CD4-positive, CD25-positive, alpha-beta regulatory T cell (primary cell): Measurements from ENCODE around the gene UBE2D4. TPM values are rescaled to one million over a fixed set of nuclear protein-coding genes. Genes with fewer than 3 reads are reported as not detected.
"Not testable (repeated sequence)": the region's sequence is repeated elsewhere in the genome, so short reads cannot be mapped to it uniquely, and the experiment has no call there.

Experiments used
- ATAC-seq, 2 donors: fragments of 150-1000 bp; cut with Tn5 transposase; one replicate each; pipeline ENCODE4 v1.10.0; 2021; ENCODE audit warnings: low read depth in 2 of 2, moderate number of reproducible peaks in 2 of 2, moderate library complexity in 1 of 2
- DNase-seq, 3 donors: peaks; one replicate each; pipeline versions ENCODE4 v3.0.0 to v3.0.0-alpha.2; 2012 to 2022; ENCODE audit warnings: mixed read lengths in 1 of 3
- H3K27ac ChIP-seq: one replicate; pipeline ENCODE4 v1.7.0; 2013; ENCODE audit warnings: mild to moderate bottlenecking, low read length; ENCODE audit not compliant: insufficient read depth, poor library complexity, severe bottlenecking
- H3K27me3 ChIP-seq: one replicate; pipeline ENCODE4 v1.7.0; 2013; ENCODE audit warnings: low read length; ENCODE audit not compliant: control insufficient read depth, insufficient read depth
- H3K36me3 ChIP-seq: one replicate; pipeline ENCODE4 v1.7.0; 2013; ENCODE audit warnings: mild to moderate bottlenecking, low read length, moderate library complexity; ENCODE audit not compliant: control insufficient read depth, insufficient read depth
- H3K4me1 ChIP-seq: 2 replicates; pipeline ENCODE4 v1.7.0; 2013; ENCODE audit warnings: mild to moderate bottlenecking, low read length; ENCODE audit not compliant: insufficient read depth, control insufficient read depth, poor library complexity, severe bottlenecking
- H3K4me3 ChIP-seq: one replicate; pipeline ENCODE4 v1.7.0; 2013; ENCODE audit warnings: low read depth, mild to moderate bottlenecking, low read length, moderate library complexity
- H3K9me3 ChIP-seq, 2 experiments: 1 replicate in 1 of 2; 2 replicates in 1 of 2; pipeline ENCODE4 v1.7.0; 2013; ENCODE audit warnings: low read length in 2 of 2, mild to moderate bottlenecking in 1 of 2, moderate library complexity in 1 of 2; ENCODE audit not compliant: control insufficient read depth in 2 of 2
- H3K27ac Mint-ChIP-seq, 3 donors: one replicate each; pipeline ENCODE4 v1.8.0; 2020 to 2022; ENCODE audit warnings: mild to moderate bottlenecking in 3 of 3, mixed read lengths in 3 of 3, moderate library complexity in 2 of 3
- H3K27me3 Mint-ChIP-seq: one replicate; pipeline ENCODE4 v1.8.0; 2022; ENCODE audit warnings: mild to moderate bottlenecking, mixed read lengths
- H3K36me3 Mint-ChIP-seq: one replicate; pipeline ENCODE4 v1.8.0; 2020; ENCODE audit warnings: mixed read lengths
- H3K4me1 Mint-ChIP-seq, 4 donors: one replicate each; pipeline ENCODE4 v1.8.0; 2020 to 2022; ENCODE audit warnings: mixed read lengths in 4 of 4, mild to moderate bottlenecking in 1 of 4
- H3K4me3 Mint-ChIP-seq, 4 donors: one replicate each; pipeline ENCODE4 v1.8.0; 2020 to 2022; ENCODE audit warnings: mild to moderate bottlenecking in 4 of 4, mixed read lengths in 4 of 4, moderate library complexity in 3 of 4
- H3K9me3 Mint-ChIP-seq, 7 donors: one replicate each; pipeline ENCODE4 v1.8.0; 2020 to 2022; ENCODE audit warnings: mixed read lengths in 7 of 7, mild to moderate bottlenecking in 3 of 7, moderate library complexity in 2 of 7
- polyA plus RNA-seq, 4 donors: library from polyadenylated mRNA; unstranded; fragments of 300-500 nt; fragmentation: Illumina TruSeq; gene quantifications; one replicate each; pipeline ENCODE4 v1.2.3, GENCODE V29; 2021
- total RNA-seq: library from RNA; stranded (reverse); gene quantifications from one replicate; pipeline ENCODE4 v1.2.3, GENCODE V29; 2022

The UBE2D4 gene
- total and polyA plus RNA-seq, 5 donors from 2014 or later, result 10.6 to 15.5 (median 13.3) TPM

DNA sequence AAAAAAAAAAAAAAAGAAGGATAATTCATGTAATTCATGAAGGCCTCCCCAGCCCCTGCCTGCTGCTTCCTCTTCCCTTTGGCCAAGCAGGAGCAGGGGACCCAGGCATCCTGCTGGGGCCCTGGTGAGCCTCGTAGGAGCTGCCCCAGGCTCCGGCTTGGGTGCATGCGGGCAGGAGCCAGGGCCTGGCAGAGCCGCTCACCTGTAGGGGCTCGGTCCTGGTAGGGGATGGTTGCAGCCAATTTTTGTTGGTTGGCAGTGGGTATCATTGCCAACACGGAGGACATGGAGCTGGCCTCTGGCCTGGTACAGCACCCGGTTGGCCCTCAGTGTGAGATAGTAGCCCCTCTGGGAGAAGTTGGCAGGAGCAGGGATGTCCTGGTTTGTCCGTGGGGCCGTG, 61.2 kb downstream of the UBE2D4 start:
- not testable (repeated sequence) for DNase-seq, H3K9me3 Mint-ChIP-seq, H3K4me3 Mint-ChIP-seq, H3K36me3 Mint-ChIP-seq, H3K27me3 Mint-ChIP-seq, H3K27me3 ChIP-seq, H3K4me1 Mint-ChIP-seq, H3K4me1 ChIP-seq, H3K4me3 ChIP-seq, H3K27ac ChIP-seq, H3K36me3 ChIP-seq, H3K27ac Mint-ChIP-seq, ATAC-seq, H3K9me3 ChIP-seq

DNA sequence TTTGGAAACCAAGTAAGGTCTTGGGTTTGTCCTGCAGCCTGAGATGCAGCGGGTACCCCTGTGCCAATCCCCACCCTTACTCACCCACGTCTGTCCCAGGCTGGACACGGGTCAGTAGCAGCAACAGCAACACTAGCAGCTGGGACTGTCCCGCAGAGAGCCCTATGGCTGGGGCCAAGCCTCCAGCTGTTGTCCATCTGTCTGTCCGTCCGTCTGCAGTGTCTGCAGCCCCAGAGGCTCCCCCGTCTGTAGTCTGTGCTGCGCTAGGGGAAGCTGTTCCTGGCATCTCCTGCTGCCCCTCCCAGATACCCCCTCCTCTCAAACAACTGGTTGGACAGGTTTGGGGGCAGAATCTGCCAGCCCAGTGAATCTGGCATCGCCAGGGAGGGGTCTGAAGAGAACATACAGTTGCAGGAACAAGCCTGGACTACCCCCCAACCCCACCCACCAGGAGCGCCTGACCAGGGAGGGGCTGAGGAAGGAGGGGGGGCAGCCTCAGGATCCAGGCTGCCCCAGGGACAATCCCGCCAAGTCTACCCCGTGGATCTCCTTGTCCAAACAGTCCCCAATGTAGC, 63.9 kb downstream of the UBE2D4 start:
- not testable (repeated sequence) for H3K36me3 Mint-ChIP-seq, H3K27ac ChIP-seq, H3K4me3 ChIP-seq, H3K27me3 Mint-ChIP-seq, ATAC-seq, H3K27me3 ChIP-seq, H3K9me3 Mint-ChIP-seq, H3K27ac Mint-ChIP-seq, H3K36me3 ChIP-seq, DNase-seq, H3K4me3 Mint-ChIP-seq, H3K4me1 Mint-ChIP-seq, H3K4me1 ChIP-seq, H3K9me3 ChIP-seq

DNA sequence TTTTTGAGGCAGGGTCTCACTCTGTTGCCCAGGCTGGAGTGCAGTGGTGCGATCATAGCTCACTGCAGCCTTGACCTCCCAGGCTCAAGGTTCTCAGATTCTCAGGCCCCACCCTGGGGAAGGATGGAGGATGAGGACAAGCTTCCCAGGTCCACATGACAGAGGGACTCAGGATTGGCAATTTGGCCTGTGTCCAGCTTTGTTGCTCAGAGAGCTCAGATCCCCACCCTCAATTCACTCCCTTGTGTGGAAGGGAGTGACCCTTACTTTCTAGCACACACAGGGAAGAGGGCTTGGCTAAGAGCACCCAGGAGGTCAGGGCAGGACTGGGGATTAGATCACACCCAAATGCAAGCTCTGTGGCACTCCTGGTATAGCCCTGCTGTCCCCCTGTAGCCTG, 64.6 kb downstream of the UBE2D4 start:
- not testable (repeated sequence) for H3K27ac Mint-ChIP-seq, H3K4me3 ChIP-seq, H3K9me3 ChIP-seq, H3K27ac ChIP-seq, H3K4me3 Mint-ChIP-seq, H3K27me3 ChIP-seq, H3K4me1 Mint-ChIP-seq, H3K36me3 Mint-ChIP-seq, H3K36me3 ChIP-seq, H3K9me3 Mint-ChIP-seq, H3K4me1 ChIP-seq, H3K27me3 Mint-ChIP-seq, DNase-seq, ATAC-seq

DNA sequence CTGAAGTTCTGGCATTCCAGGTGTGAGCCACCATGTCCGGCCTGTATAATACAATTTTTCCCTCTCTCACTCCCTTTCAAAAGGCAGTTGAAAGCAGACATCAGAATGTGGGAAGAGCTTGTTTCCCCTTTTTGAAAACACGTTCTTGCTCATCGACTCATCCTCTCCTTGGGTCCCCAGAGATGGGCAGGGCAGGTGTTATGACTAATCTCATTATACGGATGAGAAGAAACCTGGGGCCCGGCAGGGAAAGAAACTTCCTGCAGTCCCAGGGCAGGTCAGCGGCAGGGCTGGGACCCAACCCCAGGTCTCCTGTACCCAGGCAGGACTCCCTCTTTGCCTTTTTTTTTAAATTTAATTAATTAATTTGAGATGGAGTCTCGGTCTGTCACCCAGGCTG, 66.7 kb downstream of the UBE2D4 start:
- not testable (repeated sequence) for H3K4me3 Mint-ChIP-seq, H3K4me3 ChIP-seq, H3K36me3 Mint-ChIP-seq, H3K4me1 Mint-ChIP-seq, H3K27ac Mint-ChIP-seq, H3K9me3 Mint-ChIP-seq, H3K27me3 ChIP-seq, H3K4me1 ChIP-seq, DNase-seq, H3K36me3 ChIP-seq, H3K27me3 Mint-ChIP-seq, H3K9me3 ChIP-seq, H3K27ac ChIP-seq, ATAC-seq

- H3K4me1 ChIP-seq, H3K4me3 ChIP-seq, DNase-seq, H3K36me3 Mint-ChIP-seq, H3K27ac ChIP-seq, H3K27ac Mint-ChIP-seq, H3K36me3 ChIP-seq, ATAC-seq, H3K9me3 Mint-ChIP-seq, H3K4me1 Mint-ChIP-seq, H3K27me3 Mint-ChIP-seq, H3K4me3 Mint-ChIP-seq, H3K9me3 ChIP-seq, H3K27me3 ChIP-seq: not testable (repeated sequence)
These were observed 68.4 kb downstream of the UBE2D4 start for GRCh38 chr7:43994681-43995080.

- H3K4me3 ChIP-seq, H3K27me3 ChIP-seq, H3K27ac Mint-ChIP-seq, H3K4me1 ChIP-seq, H3K36me3 ChIP-seq, H3K27ac ChIP-seq, H3K9me3 ChIP-seq, ATAC-seq, H3K4me1 Mint-ChIP-seq, H3K27me3 Mint-ChIP-seq, H3K36me3 Mint-ChIP-seq, H3K9me3 Mint-ChIP-seq, H3K4me3 Mint-ChIP-seq, DNase-seq: not testable (repeated sequence)
These were observed 71.3 kb downstream of the UBE2D4 start, which contains the start of gene SPDYE1 for GRCh38 chr7:43997532-43997931. TSS of gene SPDYE1 (plus strand) at chr7:43997897. CDS start at chr7:43999950, 2,053 bp downstream.

Other genes with a start within 250 kb of the UBE2D4 start
- gene COA1, start 196.9 kb upstream of the UBE2D4 start, total RNA-seq, result 52.9 TPM
- 10 to 100 TPM; 41.3 to 65.8 (median 45.3) TPM for gene COA1, start 196.9 kb upstream of the UBE2D4 start, polyA plus RNA-seq
- gene BLVRA, start 167.8 kb upstream of the UBE2D4 start, total RNA-seq, result 25.9 TPM
- 10 to 100 TPM; 40.8 to 76.3 (median 53.9) TPM for gene BLVRA, start 167.8 kb upstream of the UBE2D4 start, polyA plus RNA-seq
- gene MRPS24, start 56.9 kb upstream of the UBE2D4 start, total RNA-seq, result 45.8 TPM
- 100 to 1,000 TPM; 148 to 179 (median 159) TPM for gene MRPS24, start 56.9 kb upstream of the UBE2D4 start, polyA plus RNA-seq
- 19.2 TPM for gene URGCP, start 19.8 kb upstream of the UBE2D4 start, total RNA-seq
- gene URGCP, start 19.8 kb upstream of the UBE2D4 start, polyA plus RNA-seq, result 10 to 100 TPM; 14.6 to 31.0 (median 24.0) TPM
- not detected for gene SPDYE1, start 71.5 kb downstream of the UBE2D4 start, total RNA-seq
- gene SPDYE1, start 71.5 kb downstream of the UBE2D4 start, polyA plus RNA-seq, result under 1 TPM; 0.08 to 0.17 (median 0.11) TPM
- 104 TPM for gene DBNL, start 118.3 kb downstream of the UBE2D4 start, total RNA-seq
- gene DBNL, start 118.3 kb downstream of the UBE2D4 start, polyA plus RNA-seq, result 100 to 1,000 TPM; 138 to 206 (median 186) TPM
- 1.1 TPM for gene PGAM2, start 139.1 kb downstream of the UBE2D4 start, total RNA-seq
- gene PGAM2, start 139.1 kb downstream of the UBE2D4 start, polyA plus RNA-seq, result not detected
- 38.0 TPM for gene POLM, start 156.1 kb downstream of the UBE2D4 start, total RNA-seq
- gene POLM, start 156.1 kb downstream of the UBE2D4 start, polyA plus RNA-seq, result 10 to 100 TPM; 14.8 to 22.3 (median 20.2) TPM
- 4.1 TPM for gene AEBP1, start 177.9 kb downstream of the UBE2D4 start, total RNA-seq
- 1 to 10 TPM in 1 of 4 donors, under 1 TPM in 3; 0.51 to 1.7 (median 0.89) TPM for gene AEBP1, start 177.9 kb downstream of the UBE2D4 start, polyA plus RNA-seq
- 37.1 TPM for gene POLD2, start 197.1 kb downstream of the UBE2D4 start, total RNA-seq
- gene POLD2, start 197.1 kb downstream of the UBE2D4 start, polyA plus RNA-seq, result 10 to 100 TPM; 53.3 to 59.0 (median 55.0) TPM
- gene MYL7, start 214.9 kb downstream of the UBE2D4 start, total RNA-seq, result not detected
- not detected for gene MYL7, start 214.9 kb downstream of the UBE2D4 start, polyA plus RNA-seq